SHP77 (cell line): ENCODE measurements around the gene ARRDC2.
A peak's percentile ranks its signal among the peaks of the same experiment; 100 is the strongest.

ENCODE experiments used
- DNase-seq, 2 experiments: peaks; one replicate each; lab custom pipeline; 2025; lab: John Stamatoyannopoulos, UW

The ARRDC2 gene

GRCh38 chr19:18058208-18059009, 50.4 kb downstream of the ARRDC2 start:
- DNase-seq = peak; percentile 65 to 79

GRCh38 chr19:18059297-18059696, 51.3 kb downstream of the ARRDC2 start:
- DNase-seq = no peak

DNA sequence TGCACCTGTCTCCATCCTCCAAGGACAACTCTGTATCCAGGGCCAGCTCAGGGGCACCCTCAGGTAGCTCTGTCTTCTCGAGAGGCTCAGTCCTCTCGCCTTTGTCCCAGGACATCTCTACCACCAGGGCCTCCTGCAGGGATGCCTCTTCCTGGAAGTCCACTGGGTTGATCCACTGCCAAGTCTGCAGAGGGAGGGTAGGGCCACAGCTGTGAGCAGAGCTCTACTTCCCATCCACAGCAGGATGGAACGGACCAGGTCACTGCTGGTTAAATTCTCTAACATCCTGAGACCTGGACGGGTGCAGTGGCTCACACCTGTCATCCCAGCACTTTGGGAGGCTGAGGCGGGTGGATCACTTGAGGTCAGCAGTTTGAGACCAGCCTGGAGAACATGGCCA, 51.9 kb downstream of the ARRDC2 start:
- no peak for DNase-seq

DNA sequence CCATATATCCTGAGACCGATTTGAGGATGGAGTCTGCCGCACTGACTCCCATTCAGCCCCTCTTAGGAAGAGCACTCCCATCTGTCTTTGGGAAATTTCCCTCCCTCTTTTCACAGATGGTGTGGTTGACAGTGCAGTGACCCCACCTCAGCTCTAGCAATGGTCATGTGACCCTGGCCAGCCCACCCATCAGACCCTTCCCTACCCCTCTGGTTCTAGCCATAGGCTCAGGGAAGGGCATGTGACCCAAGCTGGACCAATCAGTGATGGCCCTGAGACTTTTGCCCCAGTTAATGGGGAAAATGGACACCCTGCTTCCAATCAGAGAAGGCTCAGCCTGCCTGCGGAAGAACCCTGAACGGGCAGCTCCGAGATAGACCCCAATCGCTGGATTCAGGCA, 52.5 kb downstream of the ARRDC2 start:
- DNase-seq = no peak

GRCh38 chr19:18062028-18062427, 54.1 kb downstream of the ARRDC2 start:
- DNase-seq = no peak

DNA sequence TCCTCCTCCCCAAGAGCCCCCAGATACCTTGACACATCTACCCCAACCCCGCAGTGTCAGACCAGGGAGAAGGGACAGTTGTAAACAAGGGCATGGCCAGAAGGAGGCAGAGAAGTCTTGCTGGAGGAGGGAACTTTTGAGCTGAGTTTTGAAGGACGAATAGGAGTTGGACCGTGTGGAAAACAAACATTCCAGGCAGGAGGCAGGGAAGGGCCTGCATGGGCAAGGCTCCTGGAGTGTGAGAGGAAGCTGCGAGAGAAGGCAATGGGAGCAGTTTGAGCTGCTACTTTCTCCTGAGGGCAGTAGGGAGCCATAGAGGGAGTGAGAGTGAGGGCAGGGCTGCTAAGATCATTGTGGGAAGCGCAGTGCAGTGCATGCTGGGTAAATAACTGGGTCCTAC, 55.5 kb downstream of the ARRDC2 start:
- DNase-seq = no peak
